GM21619 (cell line): ENCODE measurements around the gene ATRNL1.

Experiments
- ATAC-seq: cut with Tn5 transposase; IDR thresholded peaks from one replicate; pipeline ENCODE4 v1.9.1; 2021; ENCODE audit not compliant: unreplicated experiment

The ATRNL1 gene

DNA sequence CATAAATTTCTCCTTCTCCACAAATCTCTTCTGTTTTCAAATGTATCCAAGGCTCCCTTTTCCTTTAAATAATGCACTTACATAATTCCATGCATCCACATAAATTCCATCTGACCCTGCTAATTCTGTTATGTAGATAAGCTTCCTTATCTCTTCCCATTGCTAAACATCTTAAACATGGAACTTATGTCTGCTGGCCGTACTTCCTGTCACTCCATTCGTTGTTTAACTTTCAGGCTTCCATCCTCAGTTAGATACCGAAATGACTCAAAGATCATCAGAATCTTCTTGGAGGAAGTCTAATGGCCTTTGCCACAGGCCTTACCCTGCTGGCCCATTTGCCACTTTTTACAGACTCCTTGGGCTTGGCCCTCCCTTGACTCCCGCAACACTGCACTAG lies 848.9 kb downstream of the ATRNL1 start:
- no peak for ATAC-seq

DNA sequence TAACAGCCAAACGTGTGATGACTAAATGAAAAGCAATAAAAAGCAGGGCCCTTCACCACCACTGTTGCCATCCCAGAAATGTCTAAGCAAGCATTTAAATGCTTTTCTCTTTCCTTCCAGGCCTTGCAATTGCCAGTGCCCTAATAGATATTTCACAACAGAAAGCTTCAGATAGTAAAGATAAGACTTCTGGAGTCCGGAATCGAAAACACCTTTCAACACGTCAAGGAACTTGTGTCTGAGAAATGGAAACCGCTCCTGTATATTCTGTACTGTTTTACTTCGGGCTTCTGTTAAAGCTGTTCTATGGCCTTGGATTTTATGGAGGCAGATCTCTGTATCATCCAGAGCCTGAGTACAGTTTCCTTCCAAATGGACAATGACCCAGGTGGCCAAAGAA lies 851.4 kb downstream of the ATRNL1 start:
- no peak for ATAC-seq

DNA sequence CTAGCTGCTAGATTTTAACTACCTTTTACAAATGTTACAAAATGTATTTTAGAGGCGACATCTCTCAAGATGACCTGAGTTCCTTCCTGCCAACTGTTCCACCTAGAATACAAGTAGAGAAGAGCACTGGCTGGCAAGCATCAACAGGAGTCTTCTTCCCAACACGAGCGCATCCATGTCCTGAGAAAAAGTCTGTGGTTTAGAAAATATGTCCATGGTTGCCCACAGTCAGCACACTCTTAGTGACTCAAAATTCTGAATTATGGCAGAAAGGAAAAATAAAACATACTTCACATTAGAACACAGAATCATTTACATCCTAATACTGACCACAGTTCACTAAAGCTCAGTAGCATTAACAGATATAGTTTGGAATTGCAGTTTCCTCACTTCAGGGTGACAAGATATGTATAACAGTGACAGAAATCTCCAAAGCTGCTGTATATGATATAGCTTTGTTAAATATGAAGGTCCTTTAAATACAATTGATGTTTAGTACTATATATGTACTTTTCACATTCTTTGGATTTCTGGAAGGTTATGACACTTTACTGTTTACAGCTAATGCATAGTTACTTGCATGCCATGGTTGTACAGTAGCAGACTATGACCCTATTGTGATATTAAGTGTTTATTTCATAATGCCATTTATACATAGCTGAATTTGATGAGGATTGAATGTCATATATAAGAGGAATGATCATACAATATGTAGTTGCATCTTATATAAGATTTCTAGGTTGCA lies 852.7 kb downstream of the ATRNL1 start:
- no peak for ATAC-seq

DNA sequence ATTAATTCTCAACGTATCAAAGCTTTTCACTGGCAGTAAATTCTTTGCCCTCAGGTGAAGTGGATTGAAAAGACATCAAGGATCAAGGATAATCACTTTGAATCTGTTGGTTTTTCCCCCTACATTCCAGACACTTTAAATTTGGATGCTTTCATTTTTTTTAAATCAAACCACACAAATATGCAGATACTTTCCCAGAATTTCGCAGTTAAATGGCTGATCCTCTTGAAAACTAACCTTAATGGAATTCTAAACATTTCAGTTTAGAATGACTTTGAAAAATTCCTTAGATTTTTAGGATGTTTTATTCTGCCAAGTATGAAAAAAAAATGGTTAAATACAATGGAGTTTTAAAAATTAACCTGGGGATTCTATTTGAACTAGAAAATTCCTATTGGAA lies 853.9 kb downstream of the ATRNL1 start:
- no peak for ATAC-seq

DNA sequence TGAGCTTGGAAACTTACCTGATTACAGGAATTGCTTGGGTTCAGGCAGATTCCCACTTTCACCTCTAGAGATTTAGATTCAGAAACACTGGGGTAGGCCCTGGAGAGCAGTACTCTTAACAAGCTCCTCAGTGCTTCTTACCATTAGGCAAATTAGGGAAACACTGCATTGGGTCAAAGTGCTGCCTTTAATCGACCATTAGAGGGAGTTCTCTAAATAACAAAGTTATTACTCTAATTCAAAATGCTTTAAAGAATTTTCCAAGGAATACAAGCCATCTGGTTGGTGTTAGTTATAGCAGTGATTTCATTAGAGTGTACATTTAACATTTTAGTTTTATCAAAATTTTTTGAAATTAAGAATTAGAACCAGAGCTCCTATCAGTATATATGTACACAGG lies 855.3 kb downstream of the ATRNL1 start:
- ATAC-seq: no peak

DNA sequence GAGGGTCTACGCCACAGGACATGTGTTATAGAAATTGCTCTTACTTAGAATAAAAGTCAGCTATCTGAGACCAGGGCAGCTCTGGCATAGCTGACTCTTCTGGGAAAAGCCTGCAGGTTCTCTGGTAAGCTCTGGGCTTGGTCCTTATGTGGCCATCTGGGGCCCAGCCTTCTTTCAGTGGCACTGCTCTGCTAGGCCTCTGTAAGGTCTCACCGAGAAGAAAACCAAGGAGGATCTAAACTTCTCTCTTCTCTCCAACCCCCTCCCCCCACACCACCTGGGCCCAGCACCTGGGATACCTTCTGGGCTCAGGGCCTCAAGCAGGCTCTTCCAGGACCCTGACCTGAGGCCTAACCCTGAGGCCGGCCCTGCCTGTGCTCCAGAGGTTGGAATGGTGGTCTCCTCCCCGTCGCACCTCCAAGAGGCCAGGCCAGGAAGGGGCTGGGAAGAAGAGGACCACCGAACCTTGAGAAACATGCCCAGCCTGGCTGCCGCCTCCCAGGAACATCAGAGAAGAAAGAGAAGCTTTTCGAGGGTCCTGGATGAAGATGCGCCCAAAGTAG lies 856.2 kb downstream of the ATRNL1 start:
- no peak for ATAC-seq

DNA sequence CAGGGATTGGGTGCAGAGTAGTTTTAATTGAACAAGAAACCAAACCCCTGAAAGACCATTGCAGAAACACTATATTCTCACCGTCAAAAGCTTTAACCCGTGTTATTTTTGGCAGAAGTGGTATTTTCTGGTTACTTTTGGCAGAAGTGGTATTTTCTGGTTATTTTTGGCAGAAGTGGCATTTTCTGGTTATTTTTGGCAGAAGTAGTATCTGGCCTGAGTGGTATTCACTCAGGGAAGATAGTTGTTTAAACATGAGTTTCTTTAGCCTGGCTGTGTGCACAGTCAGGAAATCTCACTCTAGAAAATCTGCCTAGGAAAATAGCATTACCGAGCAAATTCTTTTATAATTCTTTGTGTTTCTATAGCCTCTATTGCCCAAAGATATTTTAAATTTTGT lies 857.2 kb downstream of the ATRNL1 start:
- no peak for ATAC-seq

DNA sequence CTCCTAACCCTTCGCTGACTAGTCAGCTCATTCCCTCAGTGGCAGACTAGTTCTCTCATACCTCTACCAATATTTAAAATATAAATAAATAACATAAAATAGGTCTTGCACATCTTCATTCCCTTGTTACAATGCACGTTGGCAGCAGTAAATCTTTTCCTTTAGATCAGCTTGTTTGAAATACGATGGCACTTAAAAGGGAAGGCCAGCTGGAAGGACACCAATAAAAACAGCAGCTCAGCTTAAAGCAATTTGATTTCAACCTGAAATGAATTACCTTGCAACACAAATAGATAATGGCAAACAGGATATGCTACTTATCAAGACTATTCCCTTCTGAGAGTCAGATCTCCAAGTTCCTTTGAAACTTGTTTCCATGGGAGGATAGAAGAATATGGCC lies 858.1 kb downstream of the ATRNL1 start:
- no peak for ATAC-seq

DNA sequence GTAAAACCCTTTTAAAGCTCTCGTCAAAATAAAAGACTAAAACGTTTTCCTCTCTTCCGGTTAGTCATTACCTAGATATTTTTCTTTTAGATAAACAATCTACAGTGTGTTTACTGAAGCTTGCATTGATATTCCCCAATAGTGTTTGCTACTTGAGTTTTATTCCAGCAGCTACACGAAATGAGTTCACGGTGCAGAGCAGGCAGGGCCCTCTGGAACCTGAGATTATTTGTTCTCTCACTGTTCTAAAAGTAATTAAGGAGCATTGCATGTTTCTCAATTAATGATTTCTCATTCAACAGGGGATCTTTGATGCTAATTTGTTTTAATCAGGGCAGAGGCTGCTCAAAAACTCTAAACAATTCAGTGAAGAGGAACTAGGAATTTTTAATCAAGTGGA lies 860.1 kb downstream of the ATRNL1 start:
- no peak for ATAC-seq

DNA sequence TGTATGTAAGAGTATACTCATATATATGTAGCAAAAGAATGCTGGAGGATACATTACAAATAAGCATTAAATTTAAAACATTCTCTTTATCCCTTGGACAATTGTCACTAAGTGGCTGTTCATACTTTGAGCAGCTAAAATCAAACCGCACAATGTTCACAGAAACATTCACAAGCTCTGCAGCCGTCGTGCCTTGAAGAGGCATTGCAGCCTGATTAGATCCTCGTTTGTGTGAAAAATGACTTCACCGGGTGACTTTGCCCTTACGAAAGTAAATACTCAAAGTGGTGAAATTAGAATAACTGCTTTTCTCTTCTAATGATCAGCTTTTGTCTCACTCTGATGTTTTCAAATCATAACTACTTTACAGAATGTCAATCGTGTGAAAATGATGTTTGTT lies 860.8 kb downstream of the ATRNL1 start:
- no peak for ATAC-seq

DNA sequence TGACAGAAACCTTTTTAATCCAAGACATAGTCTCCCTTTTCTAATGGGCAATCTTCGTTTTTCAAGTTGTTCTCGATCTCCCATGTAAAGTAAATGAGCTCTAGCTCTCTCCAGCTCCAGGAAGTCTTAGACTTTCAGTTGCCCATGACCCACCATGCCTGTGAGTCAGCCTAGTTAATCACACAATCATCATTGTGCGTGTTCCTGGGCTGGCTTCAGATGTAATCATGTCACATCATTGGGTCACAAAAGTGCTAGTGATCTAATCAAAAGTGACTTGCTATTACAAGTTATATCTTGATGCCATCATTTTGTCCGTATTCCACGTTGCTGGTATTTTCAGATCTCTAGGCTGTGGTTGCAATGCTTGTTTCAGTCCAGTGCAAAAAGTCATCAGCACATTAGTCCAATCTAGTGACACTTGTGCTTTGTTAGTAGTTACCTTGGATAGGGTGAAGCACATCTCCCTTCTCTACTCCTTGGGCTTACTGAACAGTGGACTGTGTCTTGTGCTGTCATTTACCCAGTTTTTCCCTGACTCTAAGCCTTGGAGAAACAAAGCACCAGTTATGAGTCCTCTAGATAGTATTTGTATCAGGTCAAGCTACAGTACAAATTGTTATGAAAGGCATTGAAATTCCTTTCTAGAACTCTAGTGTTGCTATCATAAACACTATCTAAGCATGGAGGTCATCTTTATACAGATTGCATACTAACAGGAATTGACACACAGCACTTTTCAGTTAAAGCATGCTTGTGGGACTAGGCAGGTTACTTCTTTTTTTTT lies 863.3 kb downstream of the ATRNL1 start:
- no peak for ATAC-seq

DNA sequence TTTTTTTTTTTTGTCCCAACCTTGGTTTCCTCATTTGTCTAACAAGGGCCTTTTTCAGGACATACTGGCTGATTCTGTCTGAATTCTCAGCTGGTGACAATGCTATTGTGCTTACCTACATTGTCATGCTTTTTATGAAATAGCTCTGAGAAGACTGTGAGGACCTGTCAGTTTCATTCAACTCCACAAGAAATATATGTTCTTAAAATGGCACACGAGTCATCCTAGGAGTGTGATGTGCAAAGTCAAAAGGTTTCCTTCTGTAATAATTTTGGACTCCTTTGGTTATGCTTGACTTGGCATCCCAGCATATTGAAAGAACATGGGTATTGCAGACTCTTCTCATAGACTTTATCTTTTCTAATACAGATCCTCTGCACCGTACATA lies 863.8 kb downstream of the ATRNL1 start:
- ATAC-seq: no peak

DNA sequence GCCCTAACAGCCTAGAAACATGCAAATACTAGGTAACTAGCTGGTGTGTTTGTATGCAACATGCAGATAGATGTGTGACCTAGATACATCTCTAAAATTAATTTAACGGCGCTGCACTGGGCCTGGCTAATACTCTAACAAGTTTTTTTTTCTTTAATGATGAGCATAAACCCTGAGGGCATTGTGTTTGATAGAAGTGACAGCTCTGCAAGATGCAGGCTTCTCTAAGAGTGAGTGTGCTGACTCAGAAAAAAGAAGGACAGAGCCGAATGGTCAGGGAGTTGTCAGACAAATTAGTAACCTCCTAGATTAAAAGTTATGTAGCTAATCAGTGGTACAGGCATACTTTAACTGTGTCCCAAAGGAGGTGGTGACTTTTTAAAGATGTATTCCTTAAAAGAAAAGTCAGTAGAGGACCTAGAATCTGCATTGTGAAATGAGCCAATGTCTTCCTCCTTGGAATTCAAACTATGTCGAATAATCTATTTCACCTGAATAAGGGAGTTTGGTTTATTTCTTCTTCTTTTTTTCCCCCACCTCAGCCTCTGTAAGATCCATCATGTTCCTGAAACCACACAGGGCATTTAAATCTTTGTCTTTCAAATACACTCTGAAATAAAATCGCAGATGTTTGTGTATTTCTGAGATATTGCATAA lies 864.7 kb downstream of the ATRNL1 start:
- no peak for ATAC-seq

DNA sequence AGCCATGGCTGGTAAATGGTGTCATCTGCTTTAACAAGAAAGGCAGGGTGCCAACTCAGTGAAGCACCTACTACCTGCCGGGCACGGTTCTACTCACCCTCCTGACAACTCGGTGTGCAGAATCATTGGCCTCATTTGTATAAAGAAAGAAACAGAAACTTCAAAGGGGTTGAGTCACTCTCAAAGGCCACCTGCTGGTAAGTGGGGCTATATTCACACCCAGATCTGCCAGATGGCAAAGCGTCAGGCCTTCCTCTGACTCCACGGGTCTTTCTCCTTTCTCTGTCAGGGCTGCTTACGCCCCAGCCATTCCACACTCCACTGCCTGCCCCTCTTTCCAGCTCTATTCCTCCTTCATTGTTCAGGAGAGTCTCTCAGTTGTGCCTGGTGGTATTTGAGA lies 870.7 kb downstream of the ATRNL1 start:
- no peak for ATAC-seq

DNA sequence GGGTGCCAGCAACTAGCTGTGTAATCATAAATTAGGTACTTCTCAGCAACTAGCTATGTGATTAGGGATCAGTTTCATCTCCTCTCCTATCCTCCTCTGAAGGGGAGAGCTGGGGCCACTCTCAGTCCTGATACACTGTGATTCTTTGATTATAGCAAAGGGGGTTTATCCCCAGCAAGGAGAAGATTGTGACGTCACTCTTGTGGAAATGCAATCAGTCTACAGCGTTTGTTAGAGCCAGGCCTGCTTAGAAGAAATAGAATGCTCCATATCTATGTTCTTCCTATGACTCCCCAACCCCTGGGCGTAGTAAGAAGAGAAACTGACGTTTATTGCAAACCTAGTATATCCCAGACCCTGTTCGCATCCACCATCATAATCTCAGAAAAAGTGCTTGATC lies 871.7 kb downstream of the ATRNL1 start:
- no peak for ATAC-seq

DNA sequence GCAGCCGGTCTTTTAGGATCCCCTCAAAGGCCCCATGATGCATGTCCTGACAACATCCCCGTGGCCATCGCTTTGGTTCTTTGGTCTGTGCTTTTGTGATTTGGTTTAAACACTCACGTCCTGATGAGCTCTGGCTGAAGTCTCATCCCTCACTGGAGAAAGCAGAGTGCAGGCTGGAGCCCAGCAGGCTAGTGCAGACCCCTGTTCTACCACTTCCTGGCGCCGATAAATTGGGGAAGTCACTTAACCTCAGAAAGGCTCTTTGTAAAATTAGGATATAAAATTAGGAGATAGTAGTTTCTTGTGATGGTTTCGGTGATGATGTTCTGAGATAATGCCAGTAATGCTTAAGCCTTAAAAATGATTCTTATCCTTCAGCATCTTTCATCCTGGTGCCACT lies 872.2 kb downstream of the ATRNL1 start:
- ATAC-seq: no peak

DNA sequence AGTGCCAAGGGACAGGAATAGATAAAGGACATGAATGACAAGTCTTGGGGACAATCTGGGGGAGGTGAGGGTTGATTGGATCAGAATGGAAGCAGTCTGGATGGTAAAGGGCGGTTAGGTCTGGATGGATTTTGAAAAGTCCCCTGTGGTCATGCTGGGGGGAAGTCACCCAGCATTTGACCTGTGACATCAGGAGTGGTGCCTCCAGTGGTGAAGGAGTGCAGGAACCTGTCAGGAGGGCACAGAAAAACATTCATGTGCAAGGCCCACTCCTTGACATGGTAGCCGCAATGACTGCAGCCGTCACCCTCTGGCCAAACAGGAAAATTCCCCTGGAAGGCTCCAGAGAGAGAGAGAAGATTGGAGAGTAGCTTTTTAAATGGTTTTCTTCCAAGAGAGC lies 875.1 kb downstream of the ATRNL1 start:
- ATAC-seq: no peak

DNA sequence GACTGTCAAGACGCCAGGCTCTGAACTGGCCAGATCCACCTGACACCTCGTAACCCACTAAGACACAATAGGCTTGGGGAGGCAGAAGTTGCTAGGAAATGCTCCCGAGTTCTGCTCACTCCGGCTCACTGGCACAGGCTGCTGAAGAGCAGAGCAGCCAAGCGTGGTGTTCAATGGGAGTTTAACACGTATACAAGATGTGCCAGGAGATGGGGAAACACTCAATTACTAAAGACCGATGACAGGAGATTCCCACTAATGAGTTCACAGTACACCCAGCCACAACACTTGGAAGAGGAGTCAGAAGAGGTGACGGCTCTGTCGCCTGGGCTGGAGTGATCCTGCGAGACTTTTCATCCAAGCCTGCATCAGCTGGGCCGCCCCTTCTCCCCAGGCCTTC lies 876.4 kb downstream of the ATRNL1 start:
- no peak for ATAC-seq

DNA sequence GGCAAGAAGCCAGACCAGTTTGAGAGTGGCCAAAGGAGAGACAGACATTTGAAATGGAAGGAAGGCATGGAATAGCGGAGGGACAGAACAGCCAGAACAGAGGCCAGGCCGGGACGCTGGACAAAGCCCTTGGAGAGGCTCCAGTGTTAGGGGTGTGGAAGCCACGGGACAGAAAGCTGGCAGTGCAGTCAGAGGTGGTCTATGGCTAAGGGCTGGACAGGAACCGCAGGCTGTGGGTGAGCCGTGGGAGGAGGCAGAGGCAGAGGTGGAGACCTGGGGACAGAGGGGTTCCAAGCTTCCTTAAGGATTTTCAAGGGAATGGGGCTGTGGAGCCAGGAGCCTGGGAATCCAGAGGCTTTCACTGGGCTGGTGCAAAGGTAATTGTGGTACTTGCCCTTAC lies 878.8 kb downstream of the ATRNL1 start:
- ATAC-seq: no peak

DNA sequence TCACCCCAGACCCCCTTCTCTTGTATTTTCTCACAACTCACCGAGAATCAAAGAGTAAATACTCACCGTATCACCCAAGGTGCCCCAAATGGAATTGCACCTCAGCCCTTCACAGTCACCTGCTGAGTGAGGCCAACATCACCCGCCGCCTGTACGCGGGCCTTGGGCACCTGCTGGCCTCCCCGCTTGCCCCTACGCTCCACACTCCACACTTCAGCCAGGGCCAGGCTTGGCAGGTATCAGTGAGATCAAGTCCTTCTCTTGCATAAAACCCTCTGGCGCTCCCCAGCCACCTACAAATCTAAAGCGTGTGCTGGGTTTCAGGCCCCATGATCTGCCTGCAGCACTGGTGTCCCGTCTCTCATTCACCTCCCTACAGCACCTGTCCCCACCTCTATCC lies 879.3 kb downstream of the ATRNL1 start:
- no peak for ATAC-seq

DNA sequence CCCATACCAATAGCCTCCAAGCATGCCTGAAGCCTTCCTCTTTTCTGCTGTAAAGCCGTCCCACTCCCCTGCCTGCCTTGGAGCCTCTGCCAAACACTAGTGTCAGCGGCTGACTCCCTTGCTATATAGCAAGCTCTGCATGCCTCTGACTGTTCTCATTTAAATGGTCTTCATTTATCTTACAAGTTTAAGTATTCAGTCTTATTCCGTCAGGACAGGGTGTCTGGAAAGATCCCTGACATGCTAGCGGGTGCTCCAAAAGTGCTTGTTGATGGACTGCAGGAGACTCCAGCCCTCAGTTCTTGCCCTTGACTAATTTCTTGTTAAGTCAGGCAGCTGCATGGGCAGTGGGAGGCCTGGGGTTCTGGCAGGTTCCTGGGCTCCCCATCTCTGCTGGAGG lies 881.2 kb downstream of the ATRNL1 start:
- no peak for ATAC-seq
